HAP-1 (cell line): ENCODE data around the gene KIF18B.

Experiments used
- DNase-seq, 2 experiments: peaks; one replicate each; pipeline ENCODE4 v3.0.0-alpha.2; 2016 to 2020; ENCODE audit warnings: low spot score in 2 of 2
- H3K27me3 ChIP-seq: fragments of 250-450 bp; sonication (Bioruptor Pico); 2 replicates; pipeline ENCODE4 v1.5.1; 2020; ENCODE audit warnings: low read depth, mild to moderate bottlenecking, moderate library complexity
- H3K36me3 ChIP-seq: fragments of 250-450 bp; sonication (Bioruptor Pico); replicated peaks from 2 replicates; pipeline ENCODE4 v1.5.1; 2020; ENCODE audit warnings: mild to moderate bottlenecking
- H3K4me1 ChIP-seq: fragments of 250-450 bp; sonication (Bioruptor Pico); 2 replicates; pipeline ENCODE4 v1.5.1; 2020; ENCODE audit warnings: mild to moderate bottlenecking
- H3K4me3 ChIP-seq: fragments of 250-450 bp; sonication (Bioruptor Pico); 2 replicates; pipeline ENCODE4 v1.5.1; 2020; ENCODE audit warnings: mild to moderate bottlenecking, moderate library complexity
- H3K9me3 ChIP-seq: fragments of 250-450 bp; sonication (Bioruptor Pico); 2 replicates; pipeline ENCODE4 v1.5.1; 2020; ENCODE audit warnings: mild to moderate bottlenecking, moderate library complexity
- in situ Hi-C: fragments of 300-500 bp; cut with MboI; formaldehyde crosslinking; loops from 3 replicates; pipeline ENCODE4 v1.14.3; 2020; ENCODE audit warnings: low sequenced_read_pairs, inconsistent platforms, mixed read lengths

The KIF18B gene

DNA sequence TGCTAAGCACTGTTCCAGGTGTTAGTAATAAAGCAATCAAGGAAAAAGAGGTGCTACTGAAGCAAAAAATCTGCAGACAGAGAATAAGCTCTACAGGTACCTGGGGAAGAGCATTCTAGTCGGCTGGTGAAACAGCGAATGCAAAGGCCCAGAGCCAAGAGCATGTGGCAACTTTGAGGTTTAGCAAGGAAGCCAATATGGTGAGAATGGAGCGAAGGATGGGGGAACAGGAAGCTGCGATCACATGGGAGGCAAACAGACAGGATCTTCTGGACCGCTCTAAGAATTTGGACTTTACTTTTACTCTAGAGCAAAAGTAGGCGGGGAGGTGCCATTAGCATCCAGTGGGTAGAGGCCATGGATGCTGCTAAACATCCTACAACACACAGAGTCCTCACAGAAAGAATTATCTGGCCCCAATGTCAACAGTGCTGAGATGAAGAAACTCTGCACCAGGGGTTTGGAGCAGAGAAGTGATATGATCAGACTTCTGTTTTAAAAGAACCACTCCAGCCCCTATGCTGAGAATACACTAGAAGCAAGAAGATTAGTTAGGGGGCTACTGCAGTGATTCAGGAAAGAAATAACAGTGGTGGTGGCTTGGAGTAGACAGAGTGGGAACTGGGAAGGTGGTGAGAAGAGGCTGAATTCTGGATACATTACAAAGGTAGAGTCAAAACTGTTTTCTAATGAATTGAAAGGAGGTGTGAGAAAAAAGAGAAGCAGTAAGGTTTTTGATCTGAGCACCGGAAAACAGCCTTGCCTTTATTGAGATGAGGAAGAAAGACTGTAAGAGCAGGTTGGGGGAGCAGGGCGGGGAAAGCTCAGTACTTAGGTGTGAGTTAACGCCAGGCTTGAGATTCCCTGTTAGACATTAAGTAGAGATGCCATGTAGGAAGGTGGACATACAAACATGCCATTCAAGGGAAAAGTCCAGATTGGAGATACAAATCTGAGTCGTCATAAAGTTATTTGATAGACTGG lies 59.3 kb downstream of the KIF18B start:
- in situ Hi-C loops = no loop called here
- Histone ChIP-seq H3K27me3 (no peaks in the 10 kb centered on the region), H3K36me3 (peaks cover 60% of the 10 kb centered on the region), H3K4me3 (no peak overlapping the region), H3K9me3 (no peaks in the 10 kb centered on the region), H3K4me1 (peaks cover 14% of the 10 kb centered on the region)
- DNase-seq = no peak

DNA sequence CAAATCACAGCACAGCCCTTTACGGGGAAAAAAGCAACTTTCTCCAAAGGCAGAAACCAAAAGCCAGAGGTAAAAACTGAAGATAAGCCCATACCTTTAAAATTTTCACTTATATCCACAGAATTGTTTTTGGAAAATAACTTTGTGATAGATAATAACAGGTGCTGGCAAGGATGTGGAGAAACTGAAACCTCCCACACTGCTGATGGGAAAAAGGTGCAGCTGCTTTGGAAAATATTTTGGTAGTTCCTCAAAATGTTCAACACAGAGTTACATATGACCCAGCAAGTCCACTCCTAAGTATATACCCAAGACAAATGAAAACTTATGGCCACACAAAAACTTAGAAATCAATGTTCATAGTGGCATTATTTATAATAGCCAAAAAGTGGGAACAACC lies 60.6 kb downstream of the KIF18B start:
- Histone ChIP-seq H3K27me3 (no peaks in the 10 kb centered on the region), H3K4me1 (peaks cover 4% of the 10 kb centered on the region), H3K36me3 (peaks cover 64% of the 10 kb centered on the region), H3K4me3 (no peak overlapping the region), H3K9me3 (no peaks in the 10 kb centered on the region)
- in situ Hi-C loops = no loop called here
- DNase-seq = no peak

DNA sequence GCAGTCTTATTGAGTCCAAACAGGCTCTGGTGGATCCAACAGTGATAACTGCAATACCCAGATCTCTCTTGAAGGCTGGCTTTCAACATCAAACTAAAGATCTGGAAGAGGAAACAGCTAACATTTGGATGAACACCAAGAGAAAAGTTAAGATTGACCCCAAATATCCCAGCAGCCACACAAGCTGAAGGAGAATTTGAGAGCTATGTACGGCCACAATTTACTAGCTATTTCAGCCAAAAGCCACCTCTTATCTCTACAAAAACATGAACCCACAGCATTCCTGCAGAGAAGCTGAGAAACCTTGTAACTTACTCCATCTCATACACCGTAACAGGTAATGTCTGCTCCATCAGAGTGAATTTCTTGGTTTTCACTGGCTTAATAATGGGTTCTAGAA lies 62.6 kb downstream of the KIF18B start:
- Histone ChIP-seq H3K27me3 (no peaks in the 10 kb centered on the region), H3K4me1 (no peaks in the 10 kb centered on the region), H3K9me3 (no peaks in the 10 kb centered on the region), H3K36me3 (peaks cover 68% of the 10 kb centered on the region), H3K4me3 (no peak overlapping the region)
- DNase-seq = no peak
- in situ Hi-C loops = no loop called here

DNA sequence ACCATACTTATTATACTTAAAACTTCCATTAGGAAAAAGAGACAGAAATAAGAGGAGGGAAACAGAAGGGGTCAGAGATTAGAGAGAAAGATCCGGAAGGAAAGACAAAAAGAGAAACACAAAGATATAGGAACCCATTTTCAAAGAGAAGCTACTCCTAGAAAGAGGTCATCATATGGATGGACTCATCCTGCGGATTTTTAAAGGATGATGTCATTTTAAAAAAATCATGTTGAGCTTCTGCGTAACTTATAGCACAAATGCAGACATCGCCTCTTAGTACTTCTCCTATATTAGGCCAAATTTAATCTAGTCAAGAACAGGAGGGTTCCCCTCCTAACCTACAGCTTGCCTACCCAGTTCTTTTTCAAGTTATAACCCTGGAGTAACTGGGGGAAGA lies 66.4 kb downstream of the KIF18B start:
- no peaks in the 10 kb centered on the region for H3K27me3 ChIP-seq
- H3K4me1 ChIP-seq = no peaks in the 10 kb centered on the region
- no peak overlapping the region for H3K4me3 ChIP-seq
- peaks cover 93% of the 10 kb centered on the region for H3K36me3 ChIP-seq
- in situ Hi-C loops = no loop called here
- no peak for DNase-seq
- no peaks in the 10 kb centered on the region for H3K9me3 ChIP-seq

- H3K4me1 ChIP-seq = no peaks in the 10 kb centered on the region
- no peaks in the 10 kb centered on the region for H3K27me3 ChIP-seq
- no peaks in the 10 kb centered on the region for H3K9me3 ChIP-seq
- in situ Hi-C loops = no loop called here
- no peak for DNase-seq
- no peak overlapping the region for H3K4me3 ChIP-seq
- H3K36me3 ChIP-seq = peaks cover 92% of the 10 kb centered on the region
Observed at GRCh38 chr17:44880062-44880461, 67.5 kb downstream of the KIF18B start.

- in situ Hi-C loops = no loop called here
- H3K4me1 ChIP-seq = no peaks in the 10 kb centered on the region
- DNase-seq = no peak
Observed at GRCh38 chr17:44879376-44879775, 68.2 kb downstream of the KIF18B start.

GRCh38 chr17:44878627-44879221 lies 68.8 kb downstream of the KIF18B start:
- in situ Hi-C loops = no loop called here
- Histone ChIP-seq H3K4me1 (no peaks in the 10 kb centered on the region), H3K36me3 (peaks cover 87% of the 10 kb centered on the region), H3K4me3 (no peak overlapping the region), H3K27me3 (no peaks in the 10 kb centered on the region), H3K9me3 (no peaks in the 10 kb centered on the region)
- DNase-seq = peak; percentile 47 to 57

More at GRCh38 chr17:44879376-44879775, 68.2 kb downstream of the KIF18B start:
- Histone ChIP-seq H3K36me3 (peaks cover 91% of the 10 kb centered on the region), H3K27me3 (no peaks in the 10 kb centered on the region), H3K4me3 (no peak overlapping the region), H3K9me3 (no peaks in the 10 kb centered on the region)

- Histone ChIP-seq H3K4me1 (no peaks in the 10 kb centered on the region), H3K4me3 (no peak overlapping the region), H3K36me3 (peaks cover 85% of the 10 kb centered on the region), H3K9me3 (no peaks in the 10 kb centered on the region), H3K27me3 (no peaks in the 10 kb centered on the region)
- in situ Hi-C loops = no loop called here
- DNase-seq = no peak
Observed at GRCh38 chr17:44877121-44877520, 70.5 kb downstream of the KIF18B start.

- H3K4me3 ChIP-seq = no peak overlapping the region
- H3K9me3 ChIP-seq = no peaks in the 10 kb centered on the region
- no peak for DNase-seq
- H3K4me1 ChIP-seq = no peaks in the 10 kb centered on the region
- no peaks in the 10 kb centered on the region for H3K27me3 ChIP-seq
- in situ Hi-C loops = no loop called here
- H3K36me3 ChIP-seq = peaks cover 84% of the 10 kb centered on the region
Observed at GRCh38 chr17:44875761-44876160, 71.8 kb downstream of the KIF18B start.
